Stimulated activated naive CD8-positive, alpha-beta T cell treated with anti-CD3 and anti-CD28 coated beads, Interleukin-15, Interleukin-2, amounts not matched to agents 100 U/mL and 50 U/mL, for 24 hours (primary cell): ENCODE results near the gene SCN11A.
A peak's percentile ranks its signal among the peaks of the same experiment; 100 is the strongest.

Experiments
- ATAC-seq: fragments of 150-1000 bp; cut with Tn5 transposase; one replicate; pipeline ENCODE4 v1.10.0; 2021
- DNase-seq: peaks from one replicate; pipeline ENCODE4 v3.0.0; 2021

The SCN11A gene

DNA sequence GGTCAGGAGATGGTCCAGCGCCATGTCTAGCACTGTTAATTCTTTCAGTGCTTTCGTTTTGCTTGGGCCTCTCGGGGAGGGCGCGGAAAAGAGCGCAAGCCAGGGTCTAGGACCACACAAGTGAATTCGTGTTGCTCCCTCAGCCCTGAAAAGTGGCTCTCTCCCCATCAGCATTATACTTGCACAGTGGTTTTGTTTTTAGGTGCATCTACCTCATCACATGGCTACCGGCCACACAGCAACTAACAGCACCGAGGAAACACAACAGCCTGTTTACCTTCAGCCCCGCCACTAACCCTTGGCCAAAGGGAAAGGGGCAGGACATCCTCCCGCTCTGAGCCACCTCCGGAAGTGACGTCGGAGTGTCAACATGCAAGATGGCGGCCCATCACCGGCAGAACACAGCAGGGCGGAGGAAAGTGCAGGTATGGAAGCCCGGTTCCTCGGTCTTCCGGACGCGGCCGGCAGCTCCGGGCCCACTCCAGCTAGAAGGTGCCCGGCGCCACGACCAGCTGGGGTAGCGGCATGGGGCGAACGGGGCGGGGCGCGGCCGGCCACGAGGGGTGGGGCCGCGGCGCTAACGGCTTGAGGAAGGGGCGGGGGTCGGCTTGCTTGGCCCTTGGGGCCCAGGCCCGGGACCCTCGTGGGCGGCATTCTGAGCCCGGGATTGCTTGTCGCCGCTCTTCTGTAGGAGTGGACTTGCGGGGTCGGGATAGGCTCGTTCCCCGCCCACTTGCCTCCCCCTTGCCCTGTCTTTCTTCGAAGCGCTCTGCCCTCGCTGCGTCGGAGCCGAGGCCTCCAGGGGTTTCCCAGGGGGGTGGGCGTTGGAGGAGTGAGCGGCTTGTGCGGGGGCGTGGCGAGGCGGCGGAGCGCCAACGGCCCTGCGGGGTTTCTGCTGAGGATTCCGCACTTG lies at the start of gene SCN11A, which contains the start of gene WDR48:
TSS of gene SCN11A (minus strand) at position 296 of the 913 bp plus-strand sequence. CDS start 101,582 bp downstream, outside the sequence.
TSS of gene WDR48 (plus strand) at position 368 of the 913 bp plus-strand sequence. CDS start at position 378, 10 bp downstream.
- ATAC-seq: peak; percentile 98

DNA sequence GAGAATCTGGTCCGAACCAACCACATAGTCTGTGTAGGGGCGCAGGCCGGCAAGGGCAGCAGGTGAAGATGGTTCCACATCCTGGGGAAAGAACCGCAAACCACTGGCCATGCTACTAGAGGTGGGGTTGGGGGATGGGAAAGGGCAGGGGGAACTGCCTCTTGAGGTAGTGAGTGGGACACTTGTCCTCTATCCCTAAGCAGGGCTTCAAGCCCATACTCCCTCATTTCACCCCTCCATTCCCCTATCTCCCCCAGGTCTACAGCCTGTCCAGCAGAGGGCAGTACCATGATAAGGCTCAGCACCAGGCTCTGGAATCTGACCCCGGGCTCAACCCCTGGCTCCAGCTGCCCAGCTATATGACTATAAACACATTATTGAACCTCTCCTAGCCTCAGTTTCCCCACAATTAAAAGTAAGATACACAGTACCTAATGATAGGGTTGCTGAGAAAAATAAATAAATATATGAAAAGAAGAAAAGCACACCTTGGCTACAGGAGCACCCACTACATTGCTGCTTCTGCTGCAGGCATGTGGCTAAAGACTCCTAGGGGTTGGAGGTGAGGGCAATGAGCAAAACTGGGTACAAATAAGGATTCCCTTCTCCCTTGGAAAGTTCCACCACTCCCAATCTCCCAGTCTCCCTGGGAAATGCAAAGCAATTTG lies 49.4 kb upstream of the SCN11A start:
- peak; percentile 61 for DNase-seq
- peak; percentile 74 for ATAC-seq

More for the DNA sequence above, at the start of gene SCN11A, which contains the start of gene WDR48:
- peak; percentile 95 for DNase-seq

DNA sequence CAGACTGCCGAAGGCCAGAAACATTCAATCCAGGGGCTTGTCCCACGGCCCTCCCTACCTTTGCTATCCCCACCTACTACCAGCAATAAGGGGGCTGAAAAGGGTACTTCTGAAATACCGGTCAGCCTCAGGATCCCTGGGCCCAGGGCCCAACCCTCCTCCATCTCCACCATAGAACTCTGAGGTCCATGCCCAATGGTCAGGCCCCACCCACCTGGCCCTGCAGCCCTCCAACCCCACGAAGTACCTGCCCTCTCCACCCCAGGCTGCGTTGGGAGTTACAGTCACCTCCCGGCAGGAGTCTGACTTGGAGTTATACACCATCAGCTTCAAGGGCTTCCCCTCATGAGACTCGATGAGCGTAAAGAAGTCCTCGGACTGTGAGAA lies 48.7 kb upstream of the SCN11A start:
- DNase-seq (no peak), ATAC-seq (no peak)

DNA sequence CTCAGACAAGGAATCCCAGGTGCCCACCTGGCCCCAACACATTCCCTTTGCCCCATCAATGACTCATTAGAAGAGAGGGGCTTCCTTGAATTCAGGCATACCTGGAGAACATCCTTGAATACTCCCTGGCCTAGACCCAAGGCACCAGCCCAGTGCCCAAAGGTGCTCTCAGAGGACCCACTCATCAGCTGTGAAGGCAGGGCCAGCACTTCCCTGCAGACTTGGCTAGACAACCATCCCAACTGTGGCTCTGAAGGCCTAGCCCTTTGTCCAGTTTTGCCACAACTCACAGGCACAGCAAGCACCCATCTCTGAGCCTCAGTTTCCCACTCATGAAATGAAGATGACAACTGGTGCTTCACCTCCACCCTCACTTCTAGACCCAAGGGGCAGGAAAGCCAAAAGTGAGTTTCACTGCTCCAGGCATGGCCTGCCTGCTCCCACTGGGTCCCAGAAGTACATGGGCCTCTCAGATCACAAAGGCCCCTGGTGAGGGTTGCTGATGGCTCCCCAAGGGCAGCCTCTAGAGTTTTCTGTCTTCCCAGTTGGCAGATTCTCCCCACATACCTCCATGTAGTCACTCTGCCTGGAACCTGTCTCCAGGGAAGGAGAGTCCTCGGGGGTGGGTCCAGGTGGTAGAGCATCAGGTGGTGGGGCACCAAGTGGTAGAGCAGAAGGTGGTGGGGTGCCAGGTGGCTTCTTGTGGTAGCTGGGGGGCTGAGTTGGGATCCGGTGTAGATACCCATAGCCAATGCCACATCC lies 48.2 kb upstream of the SCN11A start:
- DNase-seq: no peak
- no peak for ATAC-seq

DNA sequence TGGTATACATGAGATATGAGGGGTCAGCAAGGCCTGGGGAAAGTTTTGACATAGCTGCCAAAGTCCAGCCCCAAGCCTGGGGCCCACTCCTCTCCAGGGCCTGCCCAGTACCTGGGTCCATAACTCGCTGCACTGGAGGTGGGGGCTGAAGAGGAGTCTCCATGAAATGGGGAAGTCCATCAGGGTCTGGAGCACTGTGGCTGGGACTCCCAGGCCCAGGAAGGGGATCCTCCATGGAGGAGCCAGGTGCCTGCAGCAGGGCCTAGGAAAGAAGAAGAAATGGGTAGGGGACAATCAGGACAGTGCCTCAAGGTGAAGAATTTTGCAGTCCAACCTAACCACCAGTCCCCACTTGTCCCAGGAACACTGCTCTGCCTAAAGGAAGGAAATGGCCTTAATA lies 47.5 kb upstream of the SCN11A start:
- ATAC-seq (no peak), DNase-seq (no peak)

DNA sequence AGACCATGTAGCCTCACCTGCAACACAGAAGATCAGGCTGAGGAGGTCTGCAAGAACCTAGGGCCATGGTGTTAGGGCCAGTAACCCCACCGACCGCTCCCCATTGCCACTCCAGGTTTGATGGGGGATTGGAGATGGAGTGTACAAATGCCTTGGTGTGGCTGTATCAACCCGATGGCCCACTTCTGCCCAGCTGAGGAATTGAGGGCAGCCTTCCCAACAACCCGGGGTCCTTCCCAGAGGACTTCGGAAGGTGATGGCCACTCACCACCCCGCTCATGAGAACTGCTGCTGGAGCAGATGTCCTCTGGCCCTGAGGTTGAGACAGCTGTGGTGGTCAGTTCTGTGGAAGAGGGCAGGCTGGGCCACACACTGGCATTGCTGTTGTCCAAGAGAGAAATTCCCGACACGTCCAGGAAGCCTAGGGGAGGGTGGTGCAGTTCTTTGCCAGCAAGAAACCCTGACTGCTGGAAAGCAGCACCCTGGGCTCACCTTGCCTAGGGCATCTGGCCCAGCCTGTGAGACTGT lies 46.8 kb upstream of the SCN11A start:
- DNase-seq (no peak), ATAC-seq (no peak)

DNA sequence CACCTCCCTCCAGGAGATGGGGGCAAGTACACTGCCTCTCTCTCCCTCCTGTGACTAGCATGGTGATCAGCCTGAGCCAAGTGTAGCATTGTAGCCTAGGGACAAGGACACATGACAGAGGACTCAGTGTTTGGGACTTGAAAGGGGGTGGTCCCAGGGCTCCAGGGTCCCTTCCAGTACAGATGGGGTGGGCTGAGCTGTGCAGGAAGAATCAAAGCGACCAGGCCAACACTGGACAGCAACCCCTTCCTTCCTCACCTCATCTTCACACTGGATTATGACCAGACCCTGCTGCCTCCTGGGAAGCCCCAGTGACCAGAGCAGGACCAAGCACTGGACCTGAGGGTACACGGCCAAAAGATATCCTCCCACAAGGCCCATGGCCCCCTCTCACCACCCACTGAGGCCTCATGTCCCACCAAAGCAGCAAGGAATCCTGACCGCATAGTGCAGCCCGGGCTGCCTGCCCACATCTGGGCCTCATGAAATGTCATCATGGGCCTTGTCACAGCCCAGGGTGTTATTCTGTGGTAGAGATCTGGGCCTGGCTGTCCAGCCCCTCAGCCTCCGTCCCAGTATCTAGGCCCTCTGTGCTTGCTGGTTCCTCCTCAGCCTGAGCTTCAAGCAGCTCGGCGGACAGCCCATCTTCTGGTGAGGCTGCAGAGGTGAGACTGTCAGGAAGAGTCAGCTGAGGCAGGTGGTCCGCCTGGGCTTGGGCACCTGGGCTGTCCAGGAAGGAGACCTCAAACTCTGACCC lies 46.1 kb upstream of the SCN11A start:
- DNase-seq (no peak), ATAC-seq (no peak)

DNA sequence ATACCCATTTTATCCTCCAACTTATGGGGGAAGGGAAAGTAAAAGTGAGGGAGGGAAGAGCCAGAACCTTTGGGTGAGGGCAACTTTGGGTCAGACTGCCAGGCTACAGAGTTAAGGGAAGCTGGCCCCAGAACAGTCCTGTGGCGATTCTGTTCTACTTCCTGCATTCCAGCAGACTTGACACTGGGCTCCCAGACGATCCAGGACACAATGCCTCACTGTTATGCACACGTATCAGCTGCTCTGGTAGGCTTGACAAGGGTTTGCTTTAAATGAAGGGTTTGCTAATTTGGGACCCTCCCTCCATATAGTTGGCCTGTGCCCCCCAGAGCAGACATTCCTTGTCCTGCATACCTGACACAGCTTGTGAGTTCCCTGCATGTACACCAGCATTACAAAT lies 45.0 kb upstream of the SCN11A start:
- DNase-seq: no peak
- no peak for ATAC-seq

DNA sequence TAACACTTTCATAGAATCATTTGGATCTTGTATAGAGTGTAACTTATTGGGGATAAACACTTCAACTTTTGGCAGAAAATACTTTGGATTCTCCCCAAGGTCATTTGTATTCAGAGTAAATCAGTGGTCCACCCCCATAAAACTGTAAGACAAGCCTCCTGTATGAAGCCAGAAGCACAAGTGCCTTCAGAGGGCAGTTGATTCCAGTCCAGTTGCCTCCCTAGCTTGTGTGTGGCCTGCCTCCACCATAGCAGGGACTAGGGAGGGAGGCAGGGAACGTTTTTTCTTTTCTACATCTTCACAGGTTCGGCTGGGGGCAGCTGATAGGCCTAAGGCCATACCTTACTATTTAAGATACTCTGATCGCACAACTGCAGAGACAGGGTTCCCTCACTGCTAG lies 44.0 kb upstream of the SCN11A start:
- DNase-seq: no peak
- no peak for ATAC-seq

DNA sequence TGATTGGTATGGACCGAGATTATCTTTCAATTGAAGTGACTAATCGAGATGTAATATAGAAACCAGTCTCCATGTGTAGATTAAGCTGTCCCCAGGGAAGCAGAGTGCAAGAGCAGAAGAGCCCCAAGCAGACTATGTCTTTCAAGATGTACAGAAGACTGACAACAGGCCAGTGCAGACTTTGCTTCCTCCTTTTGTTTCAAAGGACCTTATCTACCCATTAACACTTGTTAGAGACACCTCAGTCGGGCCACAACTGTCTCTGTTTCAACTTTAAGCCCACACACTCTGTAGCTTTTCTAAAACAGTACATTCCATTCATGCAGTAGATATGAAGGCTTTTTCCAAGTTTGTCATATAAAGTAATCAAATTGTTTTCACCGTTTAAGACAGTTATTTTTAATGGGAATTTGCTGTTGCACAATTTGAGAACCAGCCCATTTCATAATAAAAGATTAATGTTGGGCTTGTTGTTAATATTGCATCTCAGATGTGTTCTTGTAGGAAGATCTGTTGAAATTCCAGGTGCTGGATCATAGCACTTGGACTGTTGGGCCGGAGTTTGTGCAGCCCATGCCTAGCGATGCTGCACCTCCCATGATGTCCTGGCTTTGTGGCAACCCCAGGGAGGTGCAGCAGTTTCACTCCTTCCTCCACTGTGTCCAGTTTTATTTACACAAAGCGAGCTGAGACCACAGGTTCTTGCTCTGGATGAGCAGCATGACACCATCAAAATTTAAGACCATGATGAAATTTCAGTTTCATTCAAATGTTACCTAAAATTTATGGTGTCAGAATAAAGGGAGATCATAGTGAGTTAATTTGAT lies 43.3 kb upstream of the SCN11A start:
- no peak for DNase-seq

DNA sequence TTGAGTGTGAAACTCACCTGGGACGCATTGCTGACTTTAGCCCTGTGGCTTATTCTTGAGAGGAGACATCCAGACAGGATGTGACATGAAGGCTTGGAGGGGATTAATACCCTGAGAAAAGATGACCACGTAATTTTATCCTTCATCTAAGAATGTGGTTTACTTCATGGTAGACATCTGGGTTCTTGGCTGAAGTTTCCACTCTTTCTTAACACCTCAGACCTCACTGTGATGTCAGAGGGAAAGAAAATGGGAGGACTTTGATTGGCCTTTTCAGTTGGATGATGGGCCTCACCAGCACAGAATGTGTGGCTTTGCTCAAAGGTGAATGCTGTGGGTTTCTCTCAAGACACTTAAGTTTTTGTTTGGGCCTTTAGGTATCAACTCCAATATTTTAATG lies 39.2 kb upstream of the SCN11A start:
- DNase-seq: no peak
- ATAC-seq: peak; percentile 87

More for the DNA sequence above, 43.3 kb upstream of the SCN11A start:
- ATAC-seq: no peak

DNA sequence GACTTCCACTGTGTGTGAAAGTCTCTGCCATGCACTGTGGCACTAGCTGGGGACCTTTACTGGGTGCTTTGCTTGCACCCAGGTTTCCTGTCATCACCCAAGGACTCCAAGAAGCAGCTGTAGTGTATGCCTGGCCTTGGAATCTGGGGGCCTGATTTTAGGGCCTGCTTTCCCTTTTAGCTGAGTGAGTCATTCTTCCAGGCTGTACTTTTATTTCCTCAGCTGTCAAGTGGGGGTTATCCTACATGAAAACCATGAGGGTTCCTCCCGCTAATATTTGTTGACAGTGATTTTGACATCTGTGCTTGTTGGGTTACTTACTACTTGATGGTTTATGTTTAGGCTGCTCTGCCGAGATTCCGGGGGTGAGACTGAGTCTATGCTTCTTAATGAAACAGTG lies 37.1 kb upstream of the SCN11A start:
- DNase-seq (no peak), ATAC-seq (no peak)

DNA sequence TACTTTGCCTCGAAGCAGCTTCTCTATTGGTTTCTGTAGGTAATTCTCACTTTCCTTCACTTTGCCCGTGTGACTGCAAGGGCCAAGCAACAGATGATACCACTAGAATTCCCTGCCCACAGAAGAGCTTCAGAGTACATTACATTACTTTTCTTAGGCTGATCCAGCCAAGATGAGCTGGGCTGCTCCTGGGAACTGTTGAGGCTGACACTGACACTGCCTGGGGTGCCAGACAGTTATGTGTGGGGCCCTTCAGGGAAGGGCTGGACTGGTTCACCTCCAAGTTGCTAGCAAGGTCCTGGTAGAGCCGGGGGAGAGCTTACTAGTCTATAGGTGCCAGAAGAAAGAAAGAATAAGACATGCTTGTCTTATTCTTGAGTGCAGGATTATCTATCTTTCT lies 36.7 kb upstream of the SCN11A start:
- DNase-seq (no peak), ATAC-seq (no peak)

DNA sequence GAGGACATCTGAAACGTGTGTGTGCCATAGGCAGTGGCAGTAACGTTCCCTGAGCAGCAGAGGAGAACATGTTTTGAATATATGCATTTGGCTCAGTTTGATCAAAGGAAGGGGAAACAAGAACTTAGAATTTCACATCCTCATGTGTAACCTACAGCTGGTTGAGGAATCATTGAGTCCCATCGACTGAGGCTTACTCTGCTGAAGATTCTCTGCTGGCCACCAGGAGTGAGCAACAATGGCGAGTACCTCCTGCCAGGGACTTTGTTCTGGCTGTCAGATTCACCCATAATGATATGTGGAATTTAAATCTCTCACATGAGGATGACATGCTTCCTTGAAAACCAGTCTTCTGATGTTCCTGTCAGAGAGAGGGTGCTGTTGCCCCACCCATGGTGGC lies 34.4 kb upstream of the SCN11A start:
- no peak for DNase-seq
- ATAC-seq: no peak

DNA sequence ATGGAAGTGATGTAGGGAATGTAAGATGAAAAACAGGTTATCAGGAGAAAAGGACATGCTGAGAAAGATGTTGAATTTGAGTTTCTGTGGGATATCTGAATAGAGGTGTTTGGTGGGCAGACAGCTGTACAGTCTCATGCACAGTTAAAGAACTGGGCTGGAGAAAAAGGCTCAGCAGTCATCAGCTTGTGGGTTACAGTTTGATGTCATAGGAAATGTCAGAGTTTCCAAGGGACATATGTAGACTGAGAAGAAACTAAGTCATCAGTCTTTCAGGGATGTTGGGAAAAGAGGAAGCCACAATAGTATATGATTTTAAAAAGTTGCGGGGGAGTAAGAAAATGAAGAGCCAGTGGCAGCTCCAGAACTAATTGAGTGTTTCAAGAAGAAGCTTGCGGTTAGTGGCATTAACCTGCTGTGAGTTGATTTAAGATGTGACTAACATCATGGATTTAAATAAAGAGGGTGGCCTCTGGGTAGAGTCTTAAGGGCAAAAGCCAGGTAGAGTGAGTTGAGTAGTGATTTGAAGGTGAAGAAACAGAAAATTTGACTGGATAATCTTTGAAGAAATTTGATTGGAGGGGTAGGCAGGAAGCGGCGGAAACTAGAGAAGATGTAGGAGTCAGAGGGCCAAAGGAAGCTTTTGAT lies 31.0 kb upstream of the SCN11A start:
- DNase-seq (no peak), ATAC-seq (peak; percentile 98)

DNA sequence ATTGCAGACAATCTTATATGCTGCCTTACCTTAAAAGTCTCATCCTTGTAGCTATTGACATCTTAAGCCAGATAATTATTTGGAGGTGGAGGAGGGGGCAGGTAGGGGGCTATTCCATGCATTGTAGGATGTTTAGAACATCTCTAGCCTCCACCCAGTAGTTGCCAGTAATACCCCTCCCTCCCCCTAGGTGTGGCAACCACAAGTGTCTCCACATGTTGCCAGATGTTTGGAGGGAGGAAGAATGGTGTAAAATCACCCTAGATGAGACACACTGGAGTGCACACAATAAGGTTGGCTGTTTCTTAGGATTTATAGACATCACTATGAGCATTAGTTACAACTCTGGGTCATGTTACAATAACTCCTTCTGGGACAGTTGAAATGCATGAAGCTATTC lies 28.3 kb upstream of the SCN11A start:
- no peak for ATAC-seq
- DNase-seq: no peak

DNA sequence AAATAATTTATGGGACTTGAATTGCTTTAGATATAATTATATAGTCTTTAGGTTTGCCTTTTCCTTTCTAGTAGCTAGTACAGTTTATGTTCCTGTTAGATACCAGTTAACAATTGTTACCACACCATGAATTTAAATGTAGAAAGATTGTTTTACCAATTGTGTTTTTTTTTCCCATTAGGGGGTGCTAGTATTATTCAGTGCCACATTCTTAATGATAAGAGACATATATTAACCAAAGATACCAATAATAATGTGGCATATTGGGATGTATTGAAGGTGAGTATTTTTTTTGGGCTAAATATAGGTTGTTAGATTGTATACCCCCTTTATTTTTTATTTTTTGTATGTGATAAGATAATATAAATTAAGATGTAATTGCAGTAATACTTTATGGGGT lies 27.8 kb upstream of the SCN11A start:
- DNase-seq (no peak), ATAC-seq (no peak)

DNA sequence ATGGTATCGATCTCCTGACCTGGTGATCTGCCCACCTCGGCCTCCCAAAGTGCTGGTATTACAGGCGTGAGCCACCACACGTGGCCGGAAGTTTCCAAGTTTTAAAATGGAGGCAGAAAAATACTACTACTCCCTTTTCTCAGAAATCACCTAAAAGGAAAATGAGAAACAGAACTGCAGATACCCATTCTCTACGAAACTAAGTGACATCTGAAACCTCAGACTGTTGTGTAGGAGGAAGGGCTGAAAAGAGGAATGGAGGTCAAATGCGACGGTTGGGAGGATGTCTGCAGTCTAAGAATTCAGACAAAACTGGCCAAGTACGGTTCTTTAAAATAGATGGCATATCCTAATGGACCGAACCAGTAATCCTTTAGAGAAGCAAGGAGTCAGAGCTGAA lies 24.2 kb upstream of the SCN11A start:
- no peak for ATAC-seq
- DNase-seq: no peak

DNA sequence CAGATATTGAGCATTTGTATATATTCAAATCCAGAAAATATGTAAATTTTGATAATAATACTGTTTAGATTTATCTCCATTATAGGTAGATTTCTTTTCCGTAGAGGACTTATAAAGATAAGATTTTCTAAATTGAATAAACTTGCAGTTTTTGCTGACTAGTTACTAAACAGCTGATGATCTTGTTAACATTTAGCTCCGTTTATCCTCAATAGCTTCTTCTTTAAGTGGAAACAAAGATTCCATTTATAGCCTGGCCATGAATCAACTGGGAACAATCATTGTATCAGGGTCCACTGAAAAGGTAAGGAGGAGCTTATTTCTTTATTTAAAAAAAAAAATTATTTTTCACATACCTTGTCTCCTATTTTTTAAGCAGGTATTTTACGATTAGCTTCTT lies 16.8 kb upstream of the SCN11A start:
- DNase-seq: no peak
- ATAC-seq: no peak

DNA sequence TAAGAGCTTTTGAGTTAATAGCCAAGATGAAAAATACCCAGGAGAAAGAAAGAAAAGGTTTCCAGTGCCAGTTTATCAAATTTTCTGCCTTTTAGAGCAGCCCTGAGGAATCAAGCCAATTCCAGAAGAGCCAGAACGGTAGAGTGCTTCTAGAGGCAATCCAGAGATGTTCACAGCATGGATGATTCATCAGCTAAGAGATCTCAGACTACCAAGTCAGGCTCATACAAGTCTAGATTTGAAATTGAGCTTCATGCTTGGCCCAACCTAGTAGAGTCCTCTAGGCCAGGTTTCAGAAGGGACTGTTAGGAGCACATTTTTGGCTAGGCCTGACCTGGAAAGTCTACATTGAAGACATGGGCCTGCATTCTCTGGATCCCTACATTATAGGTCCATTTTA lies 15.5 kb upstream of the SCN11A start:
- ATAC-seq: no peak
- no peak for DNase-seq
